ENCODE data around the gene ZNF665. TPM values are rescaled to one million over a fixed set of nuclear protein-coding genes. Genes with fewer than 3 reads are reported as not detected.

Gene ZNF665
- total and polyA plus RNA-seq, 10 of the 15 experiments (the other 5 are each of a cell fraction or from before 2014, with no cell fraction given), result 0.20 to 3.0 (median 1.4) TPM

DNA sequence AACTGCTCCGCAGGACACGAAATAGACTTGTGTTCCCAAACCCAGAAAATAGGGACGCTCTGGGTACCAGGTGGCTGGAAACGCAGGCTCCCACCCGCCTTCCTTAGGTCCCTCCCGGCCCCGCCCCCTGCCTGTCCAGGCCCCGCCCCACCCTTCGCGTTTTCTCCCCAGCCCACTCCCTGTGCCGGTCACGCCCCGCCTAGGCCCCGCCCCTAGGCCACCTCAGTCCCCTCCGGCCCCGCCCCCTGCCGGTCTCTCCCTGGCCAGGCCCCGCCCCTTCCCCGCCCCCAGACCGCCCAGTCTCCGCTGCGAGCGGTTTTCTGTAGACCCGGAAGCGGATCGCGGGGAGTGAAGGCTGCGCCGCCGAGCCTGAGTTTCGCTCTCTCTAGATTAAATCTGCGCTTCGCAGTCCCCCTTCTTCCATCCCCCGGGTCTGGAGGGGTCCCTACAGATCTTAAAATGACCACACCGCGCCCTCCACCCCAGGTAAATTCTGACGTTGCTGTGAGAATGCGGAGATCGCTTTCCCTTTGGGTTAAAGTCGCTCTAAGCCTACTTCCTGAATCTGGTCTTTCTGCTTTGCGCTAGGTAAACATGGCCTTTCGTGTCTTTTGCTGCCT lies 3.7 kb upstream of the ZNF665 start:
- ChIA-PET SMC1A (ENCODE audit: uncharacterized antibody, unreplicated experiment) (no interaction called here), CTCF (no interaction called here), POLR2A (no interaction called here), RAD21 (ENCODE audit: unreplicated experiment) (no interaction called here)
- Histone ChIP-seq H3K4me1 (ENCODE audit: control insufficient read depth, insufficient read depth, low read length) (no peaks in the 10 kb centered on the region), H3K9me3 (replicated peaks; ENCODE audit: control insufficient read depth, insufficient read depth, low read length) (peaks cover 7% of the 10 kb centered on the region; the same call in 2 of the 3 replicates), H4K20me1 (ENCODE audit: control insufficient read depth, insufficient read depth) (no peaks in the 10 kb centered on the region), H3K79me2 (ENCODE audit: control insufficient read depth, insufficient read depth, low read length) (no peaks in the 10 kb centered on the region), H3K9ac (ENCODE audit: control insufficient read depth, insufficient read depth, low read length) (peak overlapping the region; percentile 60), H3K36me3 (ENCODE audit: control insufficient read depth in 2 of 2, insufficient read depth in 2 of 2, low read length in 1 of 2) (no peaks in the 10 kb centered on the region), H3K4me3 (peak overlapping the region; percentile 71), H3K27me3 (replicated peaks in 1 of 2; ENCODE audit: control insufficient read depth in 2 of 2, insufficient read depth in 2 of 2, low read length in 1 of 2) (no peaks in the 10 kb centered on the region), H3K27ac (ENCODE audit: control insufficient read depth, insufficient read depth) (peak overlapping the region; percentile 39), H3K4me2 (ENCODE audit: control insufficient read depth, insufficient read depth) (peak overlapping the region; percentile 12; the same call in 1 of the 2 replicates), H2AFZ (ENCODE audit: control insufficient read depth, low read depth, low read length) (peak overlapping the region; percentile 54)
- in situ Hi-C loops (cut with MboI) (loop anchor here (10.0 kb wide), 2 partner anchors 828 to 1038 kb away; no protein-coding TSS in a partner anchor), intact Hi-C loops (cut with micrococcal nuclease; ENCODE audit: unreplicated experiment) (no loop called here)
- FAIRE-seq (no peak), DNase-seq (ENCODE audit: low read depth, low spot score) (peak; percentile 26), ATAC-seq (peak; percentile 73)
- no TSS peak for BruUV-seq (replicated peaks)
- WGBS (ENCODE audit: insufficient coverage, insufficient replicate concordance, low lambda C conversion rate, missing lambda C conversion rate), result 7% methylated on average over 15 of the region's 42 CpGs
- TF ChIP-seq PAX5 (IDR thresholded peaks at IDR 0.05; ENCODE audit: borderline replicate concordance, low read depth, low read length), result 0 out of 2 replicates have a peak, but pooled peaks have one; percentile 11
- no peak for TF ChIP-seq HSF1 (IDR thresholded peaks at IDR 0.05; ENCODE audit: low read depth, low read length)
- TF ChIP-seq KLF5 (IDR thresholded peaks at IDR 0.05; ENCODE audit: partially characterized antibody), result peak; percentile 27
- TF ChIP-seq POLR2AphosphoS5 (IDR thresholded peaks at IDR 0.05; ENCODE audit: low read length), result peak; percentile 80
- no peak for TF ChIP-seq MEF2B (IDR thresholded peaks at IDR 0.05; ENCODE audit: partially characterized antibody, poor library complexity, severe bottlenecking)
- 0 out of 3 replicates have a peak, but pooled peaks of 1 of the 2 experiments have one; percentile 38 for TF ChIP-seq EGR1 (IDR thresholded peaks at IDR 0.05; ENCODE audit: borderline replicate concordance in 1 of 2, low read depth in 2 of 2, low read length in 2 of 2)
- TF ChIP-seq ZNF274 (IDR thresholded peaks at IDR 0.05; ENCODE audit: insufficient read depth, insufficient read length), result no peak
- peak; percentile 27; the same call in 1 of the 2 replicates for TF ChIP-seq NR2C1 (IDR thresholded peaks at IDR 0.05)
- no peak for TF ChIP-seq PBX3 (IDR thresholded peaks at IDR 0.05; ENCODE audit: insufficient replicate concordance, low read depth, low read length)
- TF ChIP-seq POU2F2 (IDR thresholded peaks at IDR 0.05; ENCODE audit: borderline replicate concordance, low read depth, low read length), result no peak
- 0 out of 2 replicates have a peak, but pooled peaks have one; percentile 7 for TF ChIP-seq RUNX3 (IDR thresholded peaks at IDR 0.05; ENCODE audit: low read length)
- TF ChIP-seq SMAD5 (IDR thresholded peaks at IDR 0.05; ENCODE audit: low read depth), result 0 out of 2 replicates have a peak, but pooled peaks have one; percentile 34
- TF ChIP-seq DPF2 (IDR thresholded peaks at IDR 0.05), result no peak
- TF ChIP-seq NBN (IDR thresholded peaks at IDR 0.05), result 0 out of 2 replicates have a peak, but pooled peaks have one; percentile 20
- TF ChIP-seq, protein P1, sequence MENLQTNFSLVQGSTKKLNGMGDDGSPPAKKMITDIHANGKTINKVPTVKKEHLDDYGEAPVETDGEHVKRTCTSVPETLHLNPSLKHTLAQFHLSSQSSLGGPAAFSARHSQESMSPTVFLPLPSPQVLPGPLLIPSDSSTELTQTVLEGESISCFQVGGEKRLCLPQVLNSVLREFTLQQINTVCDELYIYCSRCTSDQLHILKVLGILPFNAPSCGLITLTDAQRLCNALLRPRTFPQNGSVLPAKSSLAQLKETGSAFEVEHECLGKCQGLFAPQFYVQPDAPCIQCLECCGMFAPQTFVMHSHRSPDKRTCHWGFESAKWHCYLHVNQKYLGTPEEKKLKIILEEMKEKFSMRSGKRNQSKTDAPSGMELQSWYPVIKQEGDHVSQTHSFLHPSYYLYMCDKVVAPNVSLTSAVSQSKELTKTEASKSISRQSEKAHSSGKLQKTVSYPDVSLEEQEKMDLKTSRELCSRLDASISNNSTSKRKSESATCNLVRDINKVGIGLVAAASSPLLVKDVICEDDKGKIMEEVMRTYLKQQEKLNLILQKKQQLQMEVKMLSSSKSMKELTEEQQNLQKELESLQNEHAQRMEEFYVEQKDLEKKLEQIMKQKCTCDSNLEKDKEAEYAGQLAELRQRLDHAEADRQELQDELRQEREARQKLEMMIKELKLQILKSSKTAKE (IDR thresholded peaks at IDR 0.05; ENCODE audit: low read depth, poor library complexity, severe bottlenecking), result no peak
- TF ChIP-seq SMAD1 (IDR thresholded peaks at IDR 0.05; ENCODE audit: low read depth, partially characterized antibody), result no peak
- TF ChIP-seq RB1 (IDR thresholded peaks at IDR 0.05; ENCODE audit: borderline replicate concordance), result no peak
- peak; percentile 43; the same call in 1 of the 2 replicates for TF ChIP-seq MLLT1 (IDR thresholded peaks at IDR 0.05)
- no peak for TF ChIP-seq JUNB (IDR thresholded peaks at IDR 0.05)

Data from GM12878 (cell line).